Raji (cell line): ENCODE data around the gene IGSF6.

Source experiments
- POLR2A ChIP-seq: IDR thresholded peaks from 2 replicates; pipeline ENCODE4 v1.6.1; 2011; ENCODE audit warnings: low read depth, low read length, control low read depth; ENCODE audit not compliant: insufficient read depth

IGSF6 gene

DNA sequence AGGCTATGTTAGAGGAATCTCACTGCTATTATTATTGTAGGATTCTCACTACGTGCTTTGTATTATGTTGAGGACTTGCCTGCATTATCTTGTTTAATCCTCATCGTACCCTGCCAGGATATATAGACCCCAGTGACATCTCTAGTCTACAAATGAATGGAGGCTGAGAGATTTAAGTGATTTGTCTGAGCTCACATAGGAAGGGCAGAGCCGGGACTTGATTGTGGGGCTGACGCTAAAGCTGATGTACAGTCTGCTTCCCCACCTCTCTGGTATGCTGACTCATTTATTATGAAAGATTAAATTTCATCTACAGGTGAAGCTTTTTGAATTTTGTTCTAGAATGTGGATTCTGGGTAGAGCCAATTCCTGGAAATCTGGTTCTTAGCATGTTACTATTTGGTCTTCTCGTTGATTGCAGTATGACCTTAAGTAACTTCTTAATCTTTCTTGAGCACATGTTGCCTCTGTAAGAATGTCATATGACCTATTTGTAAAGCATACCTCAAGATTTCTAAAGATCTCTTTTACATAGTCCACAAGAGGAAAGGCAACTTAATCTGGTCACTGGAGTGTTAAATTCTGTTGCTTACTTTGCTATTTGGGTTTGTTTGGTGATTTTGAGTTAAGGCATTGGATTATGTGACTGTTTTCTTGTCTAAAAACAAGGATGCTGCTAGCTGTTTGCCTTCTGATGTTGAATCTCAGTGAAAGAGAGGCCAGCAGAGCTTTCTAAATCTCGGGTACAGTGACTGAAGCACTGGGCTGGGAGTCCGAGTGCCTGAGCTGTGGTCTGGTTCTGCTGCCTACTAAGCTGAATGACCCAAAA is 40.6 kb downstream of the IGSF6 start:
- TF ChIP-seq POLR2A = no peak

- no peak for TF ChIP-seq POLR2A
These were observed 41.2 kb downstream of the IGSF6 start for GRCh38 chr16:21611198-21611555.

- no peak for TF ChIP-seq POLR2A
These were observed 41.6 kb downstream of the IGSF6 start for GRCh38 chr16:21610766-21611165.

DNA sequence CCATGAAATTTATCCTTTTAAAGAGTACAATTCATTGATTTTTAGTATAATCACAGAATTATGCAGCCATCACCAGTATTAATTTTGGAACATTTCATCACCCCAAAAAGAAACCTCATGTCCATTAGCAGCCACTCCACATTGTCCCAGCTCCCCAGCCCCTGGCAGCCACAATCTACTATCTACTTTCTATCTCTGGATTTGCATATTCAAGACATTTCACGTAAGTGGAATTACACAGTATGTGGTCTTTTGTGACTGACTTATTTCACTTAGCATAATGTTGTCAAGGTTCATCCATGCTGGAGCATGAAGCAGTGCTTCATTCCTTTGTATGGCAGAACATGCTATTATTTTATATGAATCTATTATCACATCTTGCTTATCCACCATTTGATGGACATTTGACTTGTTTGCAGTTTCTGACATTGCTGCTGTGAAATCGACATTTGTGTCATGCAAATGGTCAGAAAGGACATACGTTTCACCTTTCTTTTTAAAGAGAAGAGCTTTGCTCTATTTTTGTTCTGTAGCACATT is 42.3 kb downstream of the IGSF6 start:
- TF ChIP-seq POLR2A = no peak

GRCh38 chr16:21608639-21609328 is 43.6 kb downstream of the IGSF6 start:
- TF ChIP-seq POLR2A = no peak

DNA sequence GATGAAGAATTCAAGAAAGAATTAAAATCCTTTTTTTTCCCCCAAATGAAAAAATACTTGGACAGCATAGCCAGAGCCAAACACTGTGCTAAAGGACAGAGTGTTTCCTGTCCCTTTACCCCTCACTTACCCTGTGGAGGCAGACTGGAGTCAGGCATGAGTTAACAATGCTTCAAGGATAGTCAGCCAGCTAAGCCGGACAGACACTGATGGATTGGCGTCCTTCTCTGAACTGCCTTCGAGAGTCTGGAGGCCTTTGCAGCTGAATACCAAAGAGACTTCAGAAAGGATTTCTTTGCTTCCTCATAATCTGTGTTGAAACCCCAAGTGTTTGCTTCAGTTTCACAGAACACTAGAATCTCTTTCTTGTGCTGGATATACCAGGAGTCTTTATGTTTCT is 48.5 kb downstream of the IGSF6 start:
- no peak for TF ChIP-seq POLR2A

DNA sequence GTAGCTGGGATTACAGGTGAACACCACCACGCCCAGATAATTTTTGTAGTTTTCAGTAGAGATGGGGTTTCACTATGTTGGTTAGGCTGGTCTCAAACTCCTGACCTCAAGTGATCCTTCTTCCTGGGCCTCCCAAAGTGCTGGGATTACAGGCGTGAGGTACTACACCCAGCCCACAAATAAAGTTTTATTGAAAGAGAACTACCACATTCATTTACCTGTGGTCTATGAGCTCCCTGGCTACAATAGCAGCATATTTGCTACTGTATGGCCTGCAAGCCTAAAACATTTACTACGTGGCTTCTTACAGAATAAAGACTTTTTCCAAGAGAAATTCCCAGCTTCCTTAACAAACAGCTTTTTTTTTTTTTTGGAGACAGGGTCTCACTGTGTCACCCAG is 49.6 kb downstream of the IGSF6 start:
- no peak for TF ChIP-seq POLR2A

DNA sequence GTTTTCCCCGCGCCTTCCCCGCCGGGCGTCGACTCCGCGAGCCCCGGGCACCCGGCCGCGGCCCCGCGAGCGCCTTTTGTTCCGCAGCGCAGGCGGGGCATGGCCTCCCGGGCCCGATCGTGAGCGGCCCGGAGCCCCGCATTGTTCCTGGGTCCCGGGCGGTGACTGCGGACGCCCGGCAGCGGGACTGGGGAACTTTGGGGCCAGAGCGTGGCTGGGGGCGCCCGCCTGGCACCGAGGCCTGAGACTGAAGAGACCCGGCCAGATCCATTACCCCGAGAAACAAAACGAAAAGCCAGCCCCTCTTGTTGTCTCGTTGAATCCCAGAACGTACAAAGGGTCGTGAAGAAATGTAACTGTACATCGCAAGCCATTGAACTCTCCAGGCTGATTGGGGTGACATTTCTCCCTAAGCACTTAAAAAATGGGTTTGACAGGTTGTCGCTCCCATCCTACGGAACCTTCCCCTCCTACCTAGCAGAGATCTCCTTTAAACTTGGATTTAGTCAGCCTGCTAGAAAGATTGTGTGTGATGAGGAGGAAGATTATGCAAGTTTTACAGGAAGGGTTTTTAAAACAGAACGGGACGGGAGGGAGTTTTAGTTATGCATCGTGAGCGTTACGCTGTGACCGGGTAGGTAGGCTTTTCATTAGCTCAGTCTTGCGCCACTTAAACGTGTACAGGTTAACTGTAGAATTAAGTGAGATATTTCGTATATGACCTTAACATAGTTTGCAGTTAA is 52.2 kb downstream of the IGSF6 start:
- peak; percentile 38; the same call in 1 of the 2 replicates for TF ChIP-seq POLR2A

DNA sequence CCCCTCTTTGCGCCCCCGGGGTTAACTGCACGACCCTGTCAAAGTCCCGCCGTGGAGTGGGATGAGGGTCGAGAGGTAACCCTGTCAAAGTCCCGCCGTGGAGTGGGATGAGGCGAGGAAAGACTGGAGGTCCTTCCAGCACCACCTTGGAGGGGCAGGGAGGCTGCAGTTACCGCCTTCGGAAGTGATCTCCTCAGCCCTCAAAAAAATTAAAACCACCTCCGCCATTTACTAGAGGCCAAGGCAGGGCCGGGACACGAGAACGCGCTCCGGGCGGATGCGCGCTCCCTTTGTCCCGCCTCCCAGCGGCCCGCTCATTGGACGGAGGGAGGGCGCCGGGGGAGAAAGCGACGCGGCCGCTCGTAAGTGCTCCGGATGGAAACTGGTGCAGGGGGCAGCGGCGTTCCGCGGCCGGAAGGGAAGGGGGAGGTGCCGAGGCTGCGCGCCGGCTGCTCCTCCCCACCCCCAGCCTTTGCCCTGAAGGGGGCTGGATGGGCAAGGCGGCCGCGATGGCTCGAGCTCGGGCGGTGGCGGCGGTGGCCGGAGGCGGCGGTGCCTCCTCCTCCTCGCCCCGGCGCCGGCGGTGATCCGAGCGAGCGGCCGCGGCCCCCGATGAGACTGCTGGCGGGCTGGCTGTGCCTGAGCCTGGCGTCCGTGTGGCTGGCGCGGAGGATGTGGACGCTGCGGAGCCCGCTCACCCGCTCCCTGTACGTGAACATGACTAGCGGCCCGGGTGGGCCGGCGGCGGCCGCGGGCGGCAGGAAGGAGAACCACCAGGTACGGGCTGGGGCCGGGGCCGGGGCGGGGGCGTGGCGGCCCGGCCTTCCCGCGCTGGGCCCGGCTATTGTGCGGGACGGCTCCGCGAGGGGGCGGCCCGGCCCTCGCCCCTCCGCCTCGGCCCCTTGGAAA is 53.0 kb downstream of the IGSF6 start, which contains the start of gene METTL9:
Gene METTL9, plus strand, starts transcription at position 456 of the 909 bp plus-strand sequence. Its CDS starts 157 bp downstream, at position 613.
- peak; percentile 91 for TF ChIP-seq POLR2A

- no peak for TF ChIP-seq POLR2A
These were observed 53.7 kb downstream of the IGSF6 start for GRCh38 chr16:21598701-21599121.

DNA sequence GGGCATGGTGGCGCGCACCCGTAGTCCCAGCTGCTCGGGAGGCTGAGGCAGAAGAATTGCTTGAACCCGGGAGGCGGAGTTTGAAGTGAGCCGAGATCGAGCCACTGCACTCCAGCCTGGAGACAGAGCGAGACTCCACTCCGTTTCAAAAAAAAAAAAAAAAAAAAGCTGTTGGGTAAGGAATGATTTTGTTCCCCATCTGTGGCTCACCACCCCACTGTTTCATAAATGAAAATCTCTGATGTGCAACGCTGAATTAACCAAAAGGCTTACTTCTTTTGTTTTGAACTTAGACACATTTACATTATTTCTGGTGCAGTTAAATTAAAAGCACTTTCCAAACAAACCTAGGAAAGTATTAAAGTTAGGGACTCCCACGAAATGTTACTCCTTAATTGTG is 54.2 kb downstream of the IGSF6 start:
- no peak for TF ChIP-seq POLR2A

DNA sequence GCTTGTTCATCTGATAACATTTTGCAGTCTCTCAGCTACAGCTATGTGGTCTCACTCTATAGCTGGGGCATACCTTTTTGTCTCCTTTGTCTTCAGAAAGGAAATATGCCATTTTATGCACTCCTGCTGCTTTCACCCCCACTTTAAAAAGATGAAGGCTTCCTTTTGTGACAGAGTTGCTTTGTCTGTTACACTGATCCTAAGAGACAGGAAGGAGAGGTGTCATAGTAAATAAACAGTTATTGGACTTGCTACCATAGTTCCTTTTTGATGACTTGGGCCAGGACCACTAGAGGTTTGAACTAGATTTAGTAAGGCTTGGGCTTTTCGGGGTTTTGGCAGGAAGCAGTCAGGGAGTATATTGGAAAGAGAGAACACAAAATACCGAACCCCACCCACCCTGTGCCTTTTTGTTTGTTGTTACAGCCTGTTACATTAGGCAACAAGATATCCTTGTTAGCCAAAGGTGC is 54.8 kb downstream of the IGSF6 start:
- no peak for TF ChIP-seq POLR2A

DNA sequence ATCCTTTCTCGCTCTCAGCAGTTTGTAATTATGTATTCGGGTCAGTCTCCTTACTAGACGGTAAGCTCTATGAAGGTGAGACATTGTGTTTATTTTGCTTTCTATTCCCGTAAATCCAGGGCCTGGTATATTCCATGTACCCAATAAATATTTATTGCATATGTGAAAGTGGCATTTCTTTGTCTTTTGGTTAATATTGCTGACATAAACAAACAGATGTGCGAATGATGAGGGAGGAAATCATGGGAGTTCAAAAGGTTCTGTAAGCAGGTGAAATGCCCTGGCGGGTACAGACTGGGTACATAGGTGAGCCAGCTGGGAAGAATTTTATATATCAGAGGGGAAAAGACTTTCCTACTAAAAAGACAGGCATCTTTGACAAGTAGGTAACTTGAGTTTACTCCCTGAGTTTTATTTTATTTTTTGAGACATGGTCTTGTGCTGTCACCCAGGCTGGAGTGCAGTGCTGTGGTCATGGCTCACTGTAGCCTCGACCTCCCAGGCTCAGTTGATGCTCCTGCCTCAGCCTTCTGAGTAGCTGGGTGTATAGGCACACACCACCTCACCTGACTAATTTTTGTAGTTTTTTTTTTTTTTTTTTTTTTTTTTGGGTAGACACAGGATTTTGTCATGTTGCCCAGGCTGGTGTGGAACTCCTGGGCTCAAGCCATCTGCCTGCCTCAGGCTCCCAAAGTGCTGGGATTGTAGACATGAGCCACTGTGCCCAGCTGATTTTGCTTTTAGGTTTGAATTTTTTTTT is 58.7 kb downstream of the IGSF6 start:
- TF ChIP-seq POLR2A = no peak
